PC-3 (cell line): ENCODE measurements around the gene PTPRN2. TPM values are rescaled to one million over a fixed set of nuclear protein-coding genes. Genes with fewer than 3 reads are reported as not detected.

Experiments used
- ATAC-seq: fragments of 200-7000 bp; cut with Tn5 transposase; 2 replicates; pipeline ENCODE4 v1.9.1; 2020; ENCODE audit warnings: mild to moderate bottlenecking, moderate library complexity
- BruUV-seq: library from RNA; stranded (reverse); fragments of 400-500 nt; replicated peaks from 2 replicates; lab custom pipeline; 2021; lab: Mats Ljungman, UMichigan
- CTCF ChIA-PET: fragments of 300-600 bp; sonication (Branson Sonifier 250); formaldehyde crosslinking; loops from one replicate; lab custom pipeline; 2022; ENCODE audit warnings: antibody characterized with exemption; lab: Charles Lee
- POLR2A ChIA-PET: fragments of 300-600 bp; sonication (Branson Sonifier 250); formaldehyde crosslinking; loops from one replicate; lab custom pipeline; 2022; ENCODE audit warnings: antibody characterized with exemption; ENCODE audit not compliant: unreplicated experiment; lab: Charles Lee
- DNase-seq: peaks from one replicate; pipeline ENCODE4 v3.0.0-alpha.2; 2015
- H2AFZ ChIP-seq: fragments of 300-600 bp; sonication (generic); 2 replicates; pipeline ENCODE4 v1.6.0; 2016; ENCODE audit warnings: antibody characterized with exemption, low read length
- H3F3A ChIP-seq: fragments of 300-600 bp; sonication (generic); one replicate; pipeline ENCODE4 v1.6.0; 2017; ENCODE audit warnings: antibody characterized with exemption, low read length, control low read depth, mild to moderate bottlenecking; ENCODE audit not compliant: unreplicated experiment
- H3K27ac ChIP-seq: fragments of 300-600 bp; sonication (generic); 2 replicates; pipeline ENCODE4 v1.5.1; 2016; ENCODE audit warnings: mild to moderate bottlenecking, low read length
- H3K27me3 ChIP-seq: fragments of 300-600 bp; sonication (generic); 2 replicates; pipeline ENCODE4 v1.6.1; 2016; ENCODE audit warnings: low read length, mixed read lengths
- H3K36me3 ChIP-seq: fragments of 300-600 bp; sonication (generic); 2 replicates; pipeline ENCODE4 v1.6.1; 2016; ENCODE audit warnings: low read depth, mixed run types, low read length, mixed read lengths
- H3K4me1 ChIP-seq: fragments of 300-600 bp; sonication (generic); 2 replicates; pipeline ENCODE4 v1.5.1; 2016; ENCODE audit warnings: low read length; ENCODE audit not compliant: insufficient read depth
- H3K4me2 ChIP-seq: fragments of 300-600 bp; sonication (generic); 2 replicates; pipeline ENCODE4 v1.6.0; 2016; ENCODE audit warnings: low read length
- H3K4me3 ChIP-seq: fragments of 300-600 bp; sonication (generic); 2 replicates; pipeline ENCODE4 v1.5.1; 2016; ENCODE audit warnings: mild to moderate bottlenecking, low read length, mixed read lengths
- H3K79me2 ChIP-seq: fragments of 300-600 bp; sonication (generic); 2 replicates; pipeline ENCODE4 v1.6.1; 2017; ENCODE audit warnings: low read length, mixed read lengths
- H3K9ac ChIP-seq: fragments of 300-600 bp; sonication (generic); 2 replicates; pipeline ENCODE4 v1.6.0; 2016; ENCODE audit warnings: mild to moderate bottlenecking, low read length
- H3K9me2 ChIP-seq: fragments of 300-600 bp; sonication (generic); replicated peaks from 2 replicates; pipeline ENCODE4 v1.6.1; 2016; ENCODE audit warnings: mixed run types, low read length, mixed read lengths
- H3K9me3 ChIP-seq: fragments of 300-600 bp; sonication (generic); 2 replicates; pipeline ENCODE4 v1.6.1; 2016; ENCODE audit warnings: low read length, mixed read lengths
- H4K20me1 ChIP-seq: fragments of 300-600 bp; sonication (generic); 2 replicates; pipeline ENCODE4 v1.6.1; 2016; ENCODE audit warnings: low read length, mixed read lengths
- EZH2 ChIP-seq: fragments of 300-600 bp; sonication (generic); IDR thresholded peaks from one replicate; pipeline ENCODE4 v1.6.1; 2017; ENCODE audit warnings: antibody characterized with exemption, mild to moderate bottlenecking, low read length; ENCODE audit not compliant: unreplicated experiment
- EZH2phosphoT487 ChIP-seq: fragments of 300-600 bp; sonication (generic); IDR thresholded peaks from 2 replicates; pipeline ENCODE4 v1.6.1; 2018; ENCODE audit warnings: mild to moderate bottlenecking, antibody characterized with exemption, low read length, borderline replicate concordance
- intact Hi-C: fragments of 100-400 bp; cut with micrococcal nuclease; formaldehyde crosslinking; loops from 2 replicates; pipeline ENCODE4 v1.9.0; 2023
- total RNA-seq: library from RNA; depleted of rRNA; stranded (reverse); fragments of >200 nt; gene quantifications from 2 replicates; pipeline ENCODE4 v1.2.3, GENCODE V29; 2014
- TF ChIP-seq, protein P1 (sequence below): fragments of 300-600 bp; sonication (generic); conservative IDR thresholded peaks from 2 replicates; pipeline ENCODE4 v1.5.1; 2017; ENCODE audit warnings: antibody characterized with exemption, low read depth, mild to moderate bottlenecking, low read length

PTPRN2 gene
- total RNA-seq, 1 experiment from 2014 or later = 3.2 TPM

DNA sequence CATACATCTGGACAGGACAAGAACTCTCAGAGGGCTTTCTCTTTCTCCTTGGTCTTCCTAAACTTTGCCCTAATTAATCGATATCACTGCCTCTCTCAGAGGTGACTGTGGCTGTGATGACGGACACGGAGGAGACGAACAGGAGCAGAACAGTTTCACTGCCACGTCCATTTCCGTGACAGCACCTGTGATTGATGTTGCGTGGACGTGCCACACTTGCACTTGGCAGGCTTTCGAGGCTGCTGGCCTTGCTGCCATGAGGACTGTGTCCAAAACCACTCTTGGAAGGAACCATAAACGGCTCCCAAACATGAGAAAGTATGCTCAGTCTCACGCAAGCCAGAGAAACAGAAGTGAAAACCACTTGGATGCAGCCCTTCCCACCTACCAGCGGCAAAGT, 942.7 kb downstream of the PTPRN2 start:
- CTCF ChIA-PET = interaction anchor here (0.6 kb wide), 1 partner anchor 160 kb away, joined by 5 read pairs; no protein-coding TSS in a partner anchor
- intact Hi-C loops = no loop called here
- 0 out of 2 replicates have a peak, but pooled peaks cover 7% of the 10 kb centered on the region for H3K36me3 ChIP-seq
- 0 out of 2 replicates have a peak, but pooled peaks cover 3% of the 10 kb centered on the region for H3K9me3 ChIP-seq
- H3K79me2 ChIP-seq = no peaks in the 10 kb centered on the region
- no peak overlapping the region for H3K9ac ChIP-seq
- no peaks in the 10 kb centered on the region for H3K27me3 ChIP-seq
- ATAC-seq (no peak), DNase-seq (no peak)
- H3K4me1 ChIP-seq = no peaks in the 10 kb centered on the region
- no peak overlapping the region for H3K27ac ChIP-seq
- H2AFZ ChIP-seq = no peak overlapping the region
- no peak overlapping the region for H3K4me2 ChIP-seq
- H3K4me3 ChIP-seq = no peak overlapping the region
- no peaks in the 10 kb centered on the region for H4K20me1 ChIP-seq
- no TSS peak for BruUV-seq
- POLR2A ChIA-PET = no interaction called here
- no peaks in the 10 kb centered on the region for H3F3A ChIP-seq
- no peaks in the 10 kb centered on the region for H3K9me2 ChIP-seq
- TF ChIP-seq EZH2 (no peak), EZH2phosphoT487 (no peak)
- TF ChIP-seq, protein P1, sequence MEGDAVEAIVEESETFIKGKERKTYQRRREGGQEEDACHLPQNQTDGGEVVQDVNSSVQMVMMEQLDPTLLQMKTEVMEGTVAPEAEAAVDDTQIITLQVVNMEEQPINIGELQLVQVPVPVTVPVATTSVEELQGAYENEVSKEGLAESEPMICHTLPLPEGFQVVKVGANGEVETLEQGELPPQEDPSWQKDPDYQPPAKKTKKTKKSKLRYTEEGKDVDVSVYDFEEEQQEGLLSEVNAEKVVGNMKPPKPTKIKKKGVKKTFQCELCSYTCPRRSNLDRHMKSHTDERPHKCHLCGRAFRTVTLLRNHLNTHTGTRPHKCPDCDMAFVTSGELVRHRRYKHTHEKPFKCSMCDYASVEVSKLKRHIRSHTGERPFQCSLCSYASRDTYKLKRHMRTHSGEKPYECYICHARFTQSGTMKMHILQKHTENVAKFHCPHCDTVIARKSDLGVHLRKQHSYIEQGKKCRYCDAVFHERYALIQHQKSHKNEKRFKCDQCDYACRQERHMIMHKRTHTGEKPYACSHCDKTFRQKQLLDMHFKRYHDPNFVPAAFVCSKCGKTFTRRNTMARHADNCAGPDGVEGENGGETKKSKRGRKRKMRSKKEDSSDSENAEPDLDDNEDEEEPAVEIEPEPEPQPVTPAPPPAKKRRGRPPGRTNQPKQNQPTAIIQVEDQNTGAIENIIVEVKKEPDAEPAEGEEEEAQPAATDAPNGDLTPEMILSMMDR = no peak

DNA sequence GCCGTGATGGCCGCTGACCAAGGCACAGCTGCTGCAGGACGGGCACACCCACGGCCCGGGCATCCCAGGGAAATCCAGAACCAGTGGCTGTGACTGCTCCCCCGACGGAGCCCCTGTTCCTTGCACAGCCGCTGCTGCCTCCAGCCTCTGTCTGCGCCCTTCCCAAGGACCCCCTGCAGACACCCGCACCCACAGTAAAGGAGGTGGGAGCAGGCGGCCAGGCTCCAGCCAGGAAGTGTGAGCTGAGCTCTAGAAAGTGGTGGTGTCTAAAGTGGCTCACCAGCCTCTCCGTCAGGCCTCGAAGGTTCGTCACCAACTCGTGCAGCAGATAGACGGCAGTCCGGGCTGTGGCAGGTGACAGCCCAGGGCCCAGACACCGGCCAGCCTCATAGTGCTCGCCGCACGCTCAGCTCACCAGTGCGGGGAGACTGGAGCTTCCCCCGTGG, 944.1 kb downstream of the PTPRN2 start:
- CTCF ChIA-PET = no interaction called here
- 0 out of 2 replicates have a peak, but pooled peaks cover 7% of the 10 kb centered on the region for H3K36me3 ChIP-seq
- no peak overlapping the region for H3K4me3 ChIP-seq
- 0 out of 2 replicates have a peak, but pooled peaks cover 3% of the 10 kb centered on the region for H3K9me3 ChIP-seq
- no peak overlapping the region for H3K4me2 ChIP-seq
- H3K27me3 ChIP-seq = no peaks in the 10 kb centered on the region
- H3K4me1 ChIP-seq = no peaks in the 10 kb centered on the region
- POLR2A ChIA-PET = no interaction called here
- H3K9me2 ChIP-seq = no peaks in the 10 kb centered on the region
- intact Hi-C loops = no loop called here
- H3K9ac ChIP-seq = no peak overlapping the region
- no peaks in the 10 kb centered on the region for H3F3A ChIP-seq
- TF ChIP-seq, protein P1 = no peak
- TF ChIP-seq EZH2 (no peak), EZH2phosphoT487 (no peak)
- no peak for ATAC-seq
- H2AFZ ChIP-seq = no peak overlapping the region
- H3K79me2 ChIP-seq = no peaks in the 10 kb centered on the region
- H3K27ac ChIP-seq = no peak overlapping the region
- BruUV-seq = no TSS peak
- DNase-seq = no peak
- H4K20me1 ChIP-seq = no peaks in the 10 kb centered on the region

DNA sequence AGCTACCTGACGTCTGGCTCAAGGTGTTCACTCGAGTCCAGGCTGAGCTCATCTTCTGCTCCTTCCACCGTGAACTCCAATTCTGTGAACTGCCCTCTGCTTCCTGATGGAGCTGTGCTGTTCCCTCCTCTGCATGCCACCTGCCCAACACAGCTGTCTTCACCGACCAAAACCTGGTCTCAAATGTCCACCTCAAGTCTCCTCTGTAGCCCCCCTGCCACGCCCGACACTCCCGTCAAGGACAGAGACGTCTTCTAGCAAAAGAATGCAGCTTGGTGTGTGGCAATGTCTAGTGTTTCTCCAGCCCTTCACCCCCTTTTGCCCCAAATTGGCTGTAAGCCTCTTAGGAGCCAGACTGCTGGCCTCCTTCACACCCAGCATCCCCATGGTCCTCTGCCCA, 945.8 kb downstream of the PTPRN2 start:
- no TSS peak for BruUV-seq
- H2AFZ ChIP-seq = no peak overlapping the region
- ChIA-PET POLR2A (no interaction called here), CTCF (no interaction called here)
- no peak overlapping the region for H3K4me2 ChIP-seq
- no peaks in the 10 kb centered on the region for H4K20me1 ChIP-seq
- ATAC-seq = no peak
- no peaks in the 10 kb centered on the region for H3K9me2 ChIP-seq
- no peaks in the 10 kb centered on the region for H3K4me1 ChIP-seq
- H3K27me3 ChIP-seq = no peaks in the 10 kb centered on the region
- no peak overlapping the region for H3K27ac ChIP-seq
- DNase-seq = no peak
- no peaks in the 10 kb centered on the region for H3F3A ChIP-seq
- H3K9me3 ChIP-seq = 0 out of 2 replicates have a peak, but pooled peaks cover 3% of the 10 kb centered on the region
- 0 out of 2 replicates have a peak, but pooled peaks cover 7% of the 10 kb centered on the region for H3K36me3 ChIP-seq
- intact Hi-C loops = no loop called here
- TF ChIP-seq EZH2phosphoT487 (no peak), EZH2 (no peak)
- TF ChIP-seq, protein P1 = no peak
- no peaks in the 10 kb centered on the region for H3K79me2 ChIP-seq
- H3K4me3 ChIP-seq = no peak overlapping the region
- H3K9ac ChIP-seq = no peak overlapping the region
